ENCODE measurements around the gene ANO5. TPM values are rescaled to one million over a fixed set of nuclear protein-coding genes. Genes with fewer than 3 reads are reported as not detected.

Gene ANO5
- total and polyA plus RNA-seq, 2 donors from 2014 or later, result 3.5 to 4.2 TPM

DNA sequence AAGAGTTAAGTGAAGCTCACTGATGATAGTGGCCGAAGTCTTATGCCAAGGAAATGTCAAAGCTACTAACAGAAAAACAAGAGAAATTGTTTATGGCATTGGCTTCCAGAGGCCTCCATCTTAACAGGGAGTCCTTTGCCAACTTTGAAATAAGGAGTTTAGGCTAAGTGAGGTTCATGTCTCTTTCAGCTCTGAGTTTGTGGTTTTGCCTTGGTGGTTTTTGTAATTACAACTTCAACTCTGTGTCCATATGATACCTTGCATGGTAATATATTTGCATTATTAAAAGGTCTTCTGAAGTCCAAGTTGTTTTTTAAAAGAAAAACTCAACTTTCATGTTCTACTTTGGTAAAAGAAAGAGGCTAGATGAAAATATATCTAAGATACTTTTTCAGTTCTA is 31.4 kb upstream of the ANO5 start:
- H3K36me3 ChIP-seq (ENCODE audit: control insufficient read depth in 2 of 3, insufficient read depth in 3 of 3, low read length in 3 of 3), result no peaks in the 10 kb centered on the region
- H3K4me3 ChIP-seq (ENCODE audit: low read length in 3 of 3), result no peak overlapping the region
- H3K27ac ChIP-seq (ENCODE audit: low read depth in 2 of 2, low read length in 2 of 2), result no peak overlapping the region
- intact Hi-C loops (cut with DNase I), result no loop called here
- H3K9me3 ChIP-seq (ENCODE audit: control insufficient read depth in 2 of 3, insufficient read depth in 1 of 3, low read length in 3 of 3), result no peaks in the 10 kb centered on the region
- no peak overlapping the region for H3K9ac ChIP-seq (ENCODE audit: low read length in 3 of 3)
- TF ChIP-seq, protein P1, sequence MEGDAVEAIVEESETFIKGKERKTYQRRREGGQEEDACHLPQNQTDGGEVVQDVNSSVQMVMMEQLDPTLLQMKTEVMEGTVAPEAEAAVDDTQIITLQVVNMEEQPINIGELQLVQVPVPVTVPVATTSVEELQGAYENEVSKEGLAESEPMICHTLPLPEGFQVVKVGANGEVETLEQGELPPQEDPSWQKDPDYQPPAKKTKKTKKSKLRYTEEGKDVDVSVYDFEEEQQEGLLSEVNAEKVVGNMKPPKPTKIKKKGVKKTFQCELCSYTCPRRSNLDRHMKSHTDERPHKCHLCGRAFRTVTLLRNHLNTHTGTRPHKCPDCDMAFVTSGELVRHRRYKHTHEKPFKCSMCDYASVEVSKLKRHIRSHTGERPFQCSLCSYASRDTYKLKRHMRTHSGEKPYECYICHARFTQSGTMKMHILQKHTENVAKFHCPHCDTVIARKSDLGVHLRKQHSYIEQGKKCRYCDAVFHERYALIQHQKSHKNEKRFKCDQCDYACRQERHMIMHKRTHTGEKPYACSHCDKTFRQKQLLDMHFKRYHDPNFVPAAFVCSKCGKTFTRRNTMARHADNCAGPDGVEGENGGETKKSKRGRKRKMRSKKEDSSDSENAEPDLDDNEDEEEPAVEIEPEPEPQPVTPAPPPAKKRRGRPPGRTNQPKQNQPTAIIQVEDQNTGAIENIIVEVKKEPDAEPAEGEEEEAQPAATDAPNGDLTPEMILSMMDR (IDR thresholded peaks at IDR 0.05; ENCODE audit: borderline replicate concordance, extremely low read depth, insufficient read depth), result no peak
- DNase-seq (no peak), FAIRE-seq (no peak)
- H3K27me3 ChIP-seq (ENCODE audit: control insufficient read depth, insufficient read depth, low read length), result no peaks in the 10 kb centered on the region
- no peaks in the 10 kb centered on the region for H3K4me1 ChIP-seq (ENCODE audit: control insufficient read depth in 2 of 3, insufficient read depth in 2 of 3, low read depth in 1 of 3, low read length in 3 of 3)

DNA sequence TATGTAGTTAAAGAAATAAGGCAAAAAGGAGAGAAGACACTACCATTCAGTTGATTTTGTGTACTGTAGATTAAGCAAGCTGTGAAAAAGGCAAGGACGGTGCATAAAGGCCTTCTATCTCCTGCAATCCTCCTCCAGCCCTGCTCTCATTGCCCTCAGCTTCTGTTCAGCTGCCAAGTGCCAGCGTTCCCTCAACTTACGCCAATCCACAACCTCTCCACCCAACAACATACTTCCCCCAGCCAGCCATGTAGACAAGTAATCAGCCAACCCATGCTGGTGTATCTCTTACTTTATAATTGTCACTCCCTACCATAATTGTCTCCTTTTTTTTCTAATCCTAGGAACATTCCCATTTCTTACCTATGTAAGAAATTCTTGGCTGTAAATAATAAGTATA is 30.1 kb upstream of the ANO5 start:
- Histone ChIP-seq H3K9ac (ENCODE audit: low read length in 3 of 3) (no peak overlapping the region), H3K4me1 (ENCODE audit: control insufficient read depth in 2 of 3, insufficient read depth in 2 of 3, low read depth in 1 of 3, low read length in 3 of 3) (no peaks in the 10 kb centered on the region), H3K36me3 (ENCODE audit: control insufficient read depth in 2 of 3, insufficient read depth in 3 of 3, low read length in 3 of 3) (no peaks in the 10 kb centered on the region), H3K27me3 (ENCODE audit: control insufficient read depth, insufficient read depth, low read length) (no peaks in the 10 kb centered on the region), H3K9me3 (ENCODE audit: control insufficient read depth in 2 of 3, insufficient read depth in 1 of 3, low read length in 3 of 3) (no peaks in the 10 kb centered on the region), H3K4me3 (ENCODE audit: low read length in 3 of 3) (no peak overlapping the region), H3K27ac (ENCODE audit: low read depth in 2 of 2, low read length in 2 of 2) (no peak overlapping the region)
- DNase-seq (no peak), FAIRE-seq (no peak)
- intact Hi-C loops (cut with DNase I), result no loop called here
- TF ChIP-seq, protein P1 (IDR thresholded peaks at IDR 0.05; ENCODE audit: borderline replicate concordance, extremely low read depth, insufficient read depth), result no peak

DNA sequence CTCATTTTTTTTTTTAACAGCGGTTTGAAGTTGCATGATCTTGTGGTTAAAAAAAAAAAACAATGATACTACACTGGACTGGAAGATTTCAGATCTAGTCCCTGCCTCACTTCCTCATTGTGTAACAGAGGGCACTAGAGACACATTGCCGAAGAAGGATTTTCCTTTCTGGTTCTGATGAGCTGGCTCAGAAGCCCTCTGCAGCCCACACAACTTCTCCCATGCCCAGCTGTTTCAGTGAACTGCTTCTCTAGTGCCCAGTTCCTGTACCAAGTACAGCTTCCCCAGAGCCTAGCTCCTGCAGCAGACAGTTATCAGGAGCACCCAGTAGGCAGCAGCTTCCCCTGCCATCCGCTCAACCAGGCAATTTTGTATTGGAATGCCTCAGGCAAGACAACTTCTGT is 29.5 kb upstream of the ANO5 start:
- TF ChIP-seq, protein P1 (IDR thresholded peaks at IDR 0.05; ENCODE audit: borderline replicate concordance, extremely low read depth, insufficient read depth), result no peak
- H3K27me3 ChIP-seq (ENCODE audit: control insufficient read depth, insufficient read depth, low read length), result no peaks in the 10 kb centered on the region
- H3K4me3 ChIP-seq (ENCODE audit: low read length in 3 of 3), result no peak overlapping the region
- intact Hi-C loops (cut with DNase I), result no loop called here
- H3K36me3 ChIP-seq (ENCODE audit: control insufficient read depth in 2 of 3, insufficient read depth in 3 of 3, low read length in 3 of 3), result no peaks in the 10 kb centered on the region
- no peak overlapping the region for H3K9ac ChIP-seq (ENCODE audit: low read length in 3 of 3)
- FAIRE-seq (no peak), DNase-seq (no peak)
- no peaks in the 10 kb centered on the region for H3K9me3 ChIP-seq (ENCODE audit: control insufficient read depth in 2 of 3, insufficient read depth in 1 of 3, low read length in 3 of 3)
- H3K4me1 ChIP-seq (ENCODE audit: control insufficient read depth in 2 of 3, insufficient read depth in 2 of 3, low read depth in 1 of 3, low read length in 3 of 3), result no peaks in the 10 kb centered on the region
- H3K27ac ChIP-seq (ENCODE audit: low read depth in 2 of 2, low read length in 2 of 2), result no peak overlapping the region

DNA sequence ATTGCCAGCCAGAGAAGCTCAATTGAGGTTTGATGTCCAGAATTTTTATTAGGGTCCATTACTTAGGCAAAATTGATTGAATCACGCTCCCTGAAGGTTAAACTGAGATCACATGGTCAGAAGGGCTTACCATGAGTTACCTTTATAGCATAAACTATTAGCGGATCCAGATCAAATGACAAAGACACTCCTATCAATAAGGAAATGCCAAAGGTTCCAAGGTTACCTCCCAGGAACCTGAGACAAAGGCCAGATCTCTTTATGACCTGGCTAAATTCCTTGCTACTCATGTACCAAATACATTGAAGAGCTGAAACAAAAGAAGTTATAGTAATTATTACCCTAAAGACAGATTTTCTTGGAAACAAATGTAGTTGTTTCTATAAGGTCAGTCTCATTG is 27.8 kb upstream of the ANO5 start:
- FAIRE-seq (no peak), DNase-seq (no peak)
- Histone ChIP-seq H3K36me3 (ENCODE audit: control insufficient read depth in 2 of 3, insufficient read depth in 3 of 3, low read length in 3 of 3) (no peaks in the 10 kb centered on the region), H3K4me3 (ENCODE audit: low read length in 3 of 3) (no peak overlapping the region), H3K4me1 (ENCODE audit: control insufficient read depth in 2 of 3, insufficient read depth in 2 of 3, low read depth in 1 of 3, low read length in 3 of 3) (no peaks in the 10 kb centered on the region), H3K27ac (ENCODE audit: low read depth in 2 of 2, low read length in 2 of 2) (no peak overlapping the region), H3K27me3 (ENCODE audit: control insufficient read depth, insufficient read depth, low read length) (no peaks in the 10 kb centered on the region), H3K9ac (ENCODE audit: low read length in 3 of 3) (no peak overlapping the region), H3K9me3 (ENCODE audit: control insufficient read depth in 2 of 3, insufficient read depth in 1 of 3, low read length in 3 of 3) (no peaks in the 10 kb centered on the region)
- TF ChIP-seq, protein P1 (IDR thresholded peaks at IDR 0.05; ENCODE audit: borderline replicate concordance, extremely low read depth, insufficient read depth), result no peak
- intact Hi-C loops (cut with DNase I), result no loop called here

All from kidney (tissue), 14 donors.